UCSD-AML1 (cell line): ENCODE results near the gene CENPV.
"Not testable (repeated sequence)": the region's sequence is repeated elsewhere in the genome, so short reads cannot be mapped to it uniquely, and the experiment has no call there.

Experiments used
- DNase-seq: peaks from one replicate; lab custom pipeline; 2025; ENCODE audit not compliant: unreplicated experiment; lab: John Stamatoyannopoulos, UW

The CENPV gene

GRCh38 chr17:16314859-16315258 is 38.4 kb downstream of the CENPV start:
- no peak for DNase-seq

- DNase-seq = no peak
Measured at GRCh38 chr17:16314189-16314588, 39.1 kb downstream of the CENPV start.

GRCh38 chr17:16313139-16314090 is 39.9 kb downstream of the CENPV start:
- DNase-seq = no peak

- not testable (repeated sequence) for DNase-seq
Measured at GRCh38 chr17:16312061-16312460, 41.2 kb downstream of the CENPV start.

- DNase-seq = no peak
Measured at GRCh38 chr17:16306211-16306610, 47.1 kb downstream of the CENPV start.

- DNase-seq = no peak
Measured at GRCh38 chr17:16304830-16305229, 48.4 kb downstream of the CENPV start.

GRCh38 chr17:16302856-16303255 is 50.4 kb downstream of the CENPV start:
- no peak for DNase-seq

GRCh38 chr17:16301963-16302855 is 51.1 kb downstream of the CENPV start:
- no peak for DNase-seq

- no peak for DNase-seq
Measured at GRCh38 chr17:16300554-16300953, 52.7 kb downstream of the CENPV start.

- no peak for DNase-seq
Measured at GRCh38 chr17:16298140-16298662, 55.1 kb downstream of the CENPV start.

GRCh38 chr17:16297367-16298139 is 55.7 kb downstream of the CENPV start:
- DNase-seq = no peak

- not testable (repeated sequence) for DNase-seq
Measured at GRCh38 chr17:16296072-16296471, 57.2 kb downstream of the CENPV start.

- DNase-seq = no peak
Measured at GRCh38 chr17:16294560-16294959, 58.7 kb downstream of the CENPV start.

- DNase-seq = no peak
Measured at GRCh38 chr17:16293931-16294330, 59.3 kb downstream of the CENPV start.
